Fibroblast of the conjunctiva (primary cell): ENCODE measurements around the gene QSER1.
"Not testable (repeated sequence)": the region's sequence is repeated elsewhere in the genome, so short reads cannot be mapped to it uniquely, and the experiment has no call there.

Experiments
- DNase-seq: peaks from one replicate; pipeline ENCODE4 v3.0.0-alpha.2; 2010; ENCODE audit warnings: low read depth

The QSER1 gene

GRCh38 chr11:32892355-32893092 lies at the start of gene QSER1:
QSER1 (plus strand) TSS chr11:32892811; CDS start chr11:32893126, 315 bp downstream.
- DNase-seq, result peak; percentile 21

- no peak for DNase-seq
Measured at GRCh38 chr11:32843544-32843943, 49.1 kb upstream of the QSER1 start.

- DNase-seq, result no peak
Measured at GRCh38 chr11:32847511-32847910, 45.1 kb upstream of the QSER1 start.

- DNase-seq, result no peak
Measured at GRCh38 chr11:32849761-32850160, 42.9 kb upstream of the QSER1 start.

- no peak for DNase-seq
Measured at GRCh38 chr11:32851251-32851650, 41.4 kb upstream of the QSER1 start.

- DNase-seq, result no peak
Measured at GRCh38 chr11:32852207-32852606, 40.4 kb upstream of the QSER1 start.

- DNase-seq, result no peak
Measured at GRCh38 chr11:32855601-32856000, 37.0 kb upstream of the QSER1 start.

GRCh38 chr11:32858731-32859130 lies 33.9 kb upstream of the QSER1 start:
- no peak for DNase-seq

GRCh38 chr11:32861850-32862577 lies 30.6 kb upstream of the QSER1 start:
- DNase-seq, result no peak

- no peak for DNase-seq
Measured at GRCh38 chr11:32864555-32864954, 28.1 kb upstream of the QSER1 start.

GRCh38 chr11:32868752-32869151 lies 23.9 kb upstream of the QSER1 start:
- not testable (repeated sequence) for DNase-seq

- DNase-seq, result no peak
Measured at GRCh38 chr11:32870676-32871075, 21.9 kb upstream of the QSER1 start.

GRCh38 chr11:32874132-32874531 lies 18.5 kb upstream of the QSER1 start:
- no peak for DNase-seq

GRCh38 chr11:32881286-32881685 lies 11.3 kb upstream of the QSER1 start:
- no peak for DNase-seq

- DNase-seq, result no peak
Measured at GRCh38 chr11:32883421-32883820, 9.2 kb upstream of the QSER1 start.

GRCh38 chr11:32884023-32884422 lies 8.6 kb upstream of the QSER1 start:
- DNase-seq, result no peak

GRCh38 chr11:32884770-32885384 lies 7.7 kb upstream of the QSER1 start:
- DNase-seq, result no peak

GRCh38 chr11:32885556-32885955 lies 7.1 kb upstream of the QSER1 start:
- no peak for DNase-seq

- no peak for DNase-seq
Measured at GRCh38 chr11:32886180-32886579, 6.4 kb upstream of the QSER1 start.

- DNase-seq, result not testable (repeated sequence)
Measured at GRCh38 chr11:32887707-32888383, 4.8 kb upstream of the QSER1 start.

GRCh38 chr11:32888384-32888710 lies 4.3 kb upstream of the QSER1 start:
- not testable (repeated sequence) for DNase-seq

- DNase-seq, result no peak
Measured at GRCh38 chr11:32888805-32889204, 3.8 kb upstream of the QSER1 start.
